NCI-H526 (cell line): ENCODE data around the gene DOK6.

Experiments used
- DNase-seq, 2 experiments: peaks; one replicate each; lab custom pipeline; 2025; lab: John Stamatoyannopoulos, UW

The DOK6 gene

DNA sequence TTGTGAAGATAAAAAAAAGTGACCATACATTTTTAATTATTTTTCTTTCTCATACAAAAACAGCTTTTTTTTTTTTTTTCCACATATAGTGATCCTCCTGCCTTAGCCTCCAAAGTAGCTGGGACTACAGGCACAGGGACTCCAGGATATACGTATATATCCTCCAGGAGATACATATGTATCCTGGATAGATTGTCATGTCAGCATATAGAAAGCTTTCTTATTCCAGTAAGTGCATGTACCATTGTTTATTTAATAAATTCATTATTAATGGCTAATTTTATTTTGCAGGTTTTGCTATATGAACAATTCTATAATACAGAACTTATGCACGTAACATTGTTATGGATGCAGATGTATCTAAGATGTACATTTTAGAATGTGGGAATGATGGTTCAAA, 138.7 kb downstream of the DOK6 start:
- DNase-seq: no peak

DNA sequence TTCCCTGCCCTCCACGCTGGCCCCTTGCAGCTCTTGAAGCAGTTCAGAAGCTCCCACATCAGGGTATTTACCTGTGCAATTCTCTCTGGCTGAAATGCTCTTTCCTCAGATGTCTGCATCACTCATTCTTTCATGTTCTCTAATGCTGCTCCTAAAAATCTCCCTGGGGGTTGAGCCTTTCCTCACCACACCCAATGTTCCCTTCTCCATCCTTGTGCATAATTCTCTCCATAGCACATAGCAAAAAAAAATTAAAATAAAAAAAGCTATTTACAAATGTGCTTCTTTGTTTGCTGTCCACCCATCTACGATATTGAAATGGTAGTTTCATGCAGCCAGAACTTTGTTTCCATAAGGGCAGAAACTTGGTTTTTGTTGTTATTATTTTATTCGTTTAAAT, 155.5 kb downstream of the DOK6 start:
- DNase-seq: no peak

GRCh38 chr18:69557282-69557681, 156.6 kb downstream of the DOK6 start:
- DNase-seq: no peak

- DNase-seq: no peak
These were observed 157.4 kb downstream of the DOK6 start for GRCh38 chr18:69558052-69558451.

DNA sequence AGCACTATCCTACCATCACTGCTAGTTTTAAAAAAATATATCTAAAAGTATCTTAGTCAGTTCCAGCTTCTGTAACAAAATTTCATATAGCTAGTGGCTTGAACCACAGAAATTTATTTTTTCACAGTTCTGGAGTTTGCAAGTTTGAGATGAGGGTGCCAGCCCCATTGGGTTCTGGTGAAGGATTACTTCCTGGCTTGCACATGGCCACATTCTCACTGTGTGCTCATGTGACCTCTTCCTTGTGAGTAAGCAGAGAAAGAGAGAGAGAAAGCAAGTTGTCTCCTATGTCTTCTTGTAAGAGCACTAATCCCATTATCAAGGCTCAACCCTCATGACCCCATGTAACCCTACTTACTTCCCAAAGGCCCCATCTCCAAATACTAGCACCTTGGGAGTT, 158.9 kb downstream of the DOK6 start:
- no peak for DNase-seq

DNA sequence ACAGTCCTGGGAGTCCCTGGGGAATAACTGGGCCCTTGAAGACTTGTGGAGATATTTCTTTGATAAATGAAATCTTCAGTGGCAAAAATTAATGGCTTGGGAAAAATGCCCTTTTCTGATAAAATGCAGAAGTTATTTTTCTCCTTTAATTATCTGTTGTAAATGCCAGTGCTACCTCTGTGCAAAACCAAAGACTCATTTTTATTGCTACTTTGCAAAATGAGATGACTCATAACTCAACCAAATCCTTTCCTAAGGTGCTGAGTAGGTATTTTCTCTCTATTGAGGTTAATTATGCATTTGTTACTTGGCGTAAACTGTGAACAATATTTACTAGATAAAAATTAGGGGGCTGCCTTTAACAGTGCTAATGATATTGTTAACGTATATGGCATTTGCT, 163.9 kb downstream of the DOK6 start:
- DNase-seq: no peak

DNA sequence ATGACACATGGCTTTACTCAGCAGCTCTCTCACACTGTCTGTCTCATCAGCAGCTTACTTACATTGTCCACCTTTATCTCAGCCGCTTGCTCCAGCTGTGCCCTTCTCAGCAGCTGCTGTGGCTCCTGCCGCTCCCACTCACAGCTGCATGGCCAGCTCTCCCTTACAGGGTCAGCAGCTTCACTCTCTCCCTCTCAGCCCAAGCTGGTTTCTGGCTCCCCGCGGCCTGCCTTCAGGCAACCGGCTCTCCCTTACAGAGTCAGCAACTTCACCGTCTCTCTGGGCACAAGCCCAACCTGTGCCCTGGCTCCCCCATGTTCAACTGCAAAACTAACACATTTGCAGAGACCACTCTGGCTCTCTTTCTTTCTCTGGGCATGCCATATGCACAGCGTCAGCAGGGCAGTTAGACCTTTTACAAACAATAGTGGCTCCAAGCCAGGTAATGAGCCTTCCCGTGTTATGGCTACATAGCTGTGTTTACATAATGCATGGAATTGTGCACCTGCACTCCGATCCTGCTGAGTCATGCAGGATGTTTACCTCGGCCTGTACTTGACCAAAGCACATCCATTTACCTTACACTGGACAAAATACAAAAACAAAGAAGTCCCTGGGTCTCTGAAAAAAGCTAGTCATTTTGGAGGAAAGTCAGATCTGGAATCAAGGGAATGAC, 167.3 kb downstream of the DOK6 start:
- peak in 1 of 2 experiments; percentile 1 for DNase-seq

DNA sequence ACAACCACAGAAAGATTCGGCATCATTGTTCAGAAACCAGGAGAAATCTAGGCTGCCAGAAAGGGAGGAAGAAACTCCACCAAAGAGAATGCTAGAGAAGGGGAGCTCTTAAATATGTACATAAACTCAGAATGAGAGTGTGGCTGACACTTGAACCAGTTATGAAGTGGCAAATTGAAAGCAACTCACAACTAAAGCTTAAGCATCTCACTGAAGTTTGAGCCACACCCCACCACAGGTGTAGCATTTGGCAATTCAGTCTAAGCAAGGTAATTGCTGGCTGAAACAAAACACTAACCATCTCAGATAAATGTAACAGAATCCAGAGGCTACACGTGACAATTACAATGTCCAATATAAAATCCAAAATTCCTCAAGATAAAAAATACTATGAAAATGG, 168.4 kb downstream of the DOK6 start:
- no peak for DNase-seq

GRCh38 chr18:69574401-69574800, 173.7 kb downstream of the DOK6 start:
- DNase-seq: no peak

GRCh38 chr18:69580107-69580506, 179.4 kb downstream of the DOK6 start:
- no peak for DNase-seq

DNA sequence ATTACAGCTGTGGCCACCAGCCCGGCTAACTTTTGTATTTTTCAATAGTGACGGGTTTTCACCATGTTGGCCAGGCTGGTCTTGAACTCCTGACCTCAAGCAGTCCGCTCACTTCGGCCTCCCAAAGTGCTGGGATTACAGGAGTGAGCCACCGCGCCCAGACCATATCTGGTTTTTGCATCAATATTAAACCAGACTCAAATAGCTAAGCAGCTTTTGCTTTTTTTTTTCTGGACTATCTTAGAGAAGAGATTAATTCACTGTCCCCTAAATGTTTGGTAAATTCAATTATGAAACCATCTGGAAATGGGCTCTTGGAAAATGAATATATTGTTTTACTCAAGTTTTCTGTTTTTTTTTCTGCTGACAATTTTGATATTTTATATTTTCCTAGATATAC, 183.7 kb downstream of the DOK6 start:
- DNase-seq: no peak

GRCh38 chr18:69585696-69586095, 185.0 kb downstream of the DOK6 start:
- DNase-seq: no peak

DNA sequence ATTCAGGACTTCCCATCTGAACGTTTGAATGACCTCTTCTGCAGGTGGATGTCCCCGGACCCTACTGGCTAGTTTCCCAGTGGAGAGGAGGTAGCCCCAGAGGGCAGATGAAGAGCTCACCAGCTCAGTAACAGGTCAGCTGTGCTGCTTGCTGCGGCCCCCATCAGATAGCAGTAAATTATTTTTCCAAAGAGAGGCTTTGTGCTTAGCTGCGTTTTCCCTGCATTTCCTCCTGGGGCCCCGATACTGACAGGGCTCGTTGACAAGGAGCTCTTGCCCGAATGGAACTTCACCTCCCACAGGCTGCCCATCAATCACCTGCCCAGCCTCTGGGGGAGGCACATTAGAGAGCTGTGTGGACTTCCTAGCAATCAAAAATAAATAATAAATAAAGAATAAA, 185.8 kb downstream of the DOK6 start:
- DNase-seq: no peak

DNA sequence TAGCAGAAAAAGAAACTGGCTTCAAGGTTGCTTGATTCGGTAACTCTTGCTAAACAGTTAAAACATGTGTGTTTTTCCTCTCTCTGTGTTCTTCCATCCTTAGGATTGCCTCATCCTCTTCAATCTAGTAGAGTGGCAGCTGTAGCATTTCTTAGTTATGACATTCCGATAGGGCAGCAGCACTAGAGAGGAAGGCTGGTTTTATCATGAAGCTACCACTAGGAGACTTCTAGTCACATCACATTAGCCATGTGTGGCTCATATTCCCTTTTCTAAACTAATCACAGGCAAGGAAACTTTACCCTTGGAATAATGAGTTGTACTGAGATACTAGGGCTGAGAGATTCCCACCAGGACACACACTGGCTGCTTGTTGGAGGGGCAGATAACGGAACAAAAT, 187.6 kb downstream of the DOK6 start:
- DNase-seq: no peak

- no peak for DNase-seq
These were observed 189.5 kb downstream of the DOK6 start for GRCh38 chr18:69590150-69590549.

- DNase-seq: no peak
These were observed 195.7 kb downstream of the DOK6 start for GRCh38 chr18:69596345-69596744.

GRCh38 chr18:69597561-69597960, 196.9 kb downstream of the DOK6 start:
- DNase-seq: no peak

DNA sequence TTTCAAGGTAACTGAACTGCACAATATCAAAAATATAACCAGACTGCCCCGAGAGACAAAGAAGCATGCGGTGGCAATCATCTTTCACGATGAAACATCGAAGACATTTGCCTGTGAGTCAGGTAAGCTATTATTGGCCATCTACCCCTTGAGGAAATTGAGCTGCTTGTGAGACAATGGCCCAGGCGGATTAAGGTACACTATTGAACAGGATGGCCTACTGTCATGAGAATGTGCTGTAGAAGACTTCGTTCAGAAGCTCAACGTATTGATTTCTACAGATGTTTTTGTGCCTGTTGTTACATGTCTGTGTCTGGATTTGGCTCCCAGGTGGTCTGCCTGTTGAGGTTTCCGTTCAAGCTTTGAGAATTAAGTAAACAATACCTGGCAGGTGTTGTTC, 198.7 kb downstream of the DOK6 start:
- peak in 1 of 2 experiments; percentile 6 for DNase-seq

- no peak for DNase-seq
These were observed 211.6 kb downstream of the DOK6 start for GRCh38 chr18:69612242-69612641.

DNA sequence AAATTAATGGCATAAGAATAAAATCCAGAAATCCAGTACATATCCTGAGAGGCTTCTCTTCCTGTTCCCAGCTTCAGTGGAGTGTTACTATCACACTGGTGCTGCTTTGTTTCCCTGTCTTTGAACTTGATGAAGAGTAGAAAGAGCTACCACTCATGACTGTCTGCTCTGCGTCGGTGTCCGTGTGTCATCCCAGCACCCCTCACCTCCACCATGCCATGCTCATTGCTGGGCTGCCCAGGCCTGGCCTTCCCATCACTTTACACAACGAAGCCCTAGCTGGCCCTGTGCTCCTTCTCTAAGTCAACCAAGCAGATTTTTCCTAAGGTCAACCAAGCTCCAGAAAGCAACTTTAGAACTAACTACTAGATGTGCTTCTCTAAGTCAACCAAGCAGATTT, 215.4 kb downstream of the DOK6 start:
- no peak for DNase-seq

- no peak for DNase-seq
These were observed 216.7 kb downstream of the DOK6 start for GRCh38 chr18:69617408-69617807.

DNA sequence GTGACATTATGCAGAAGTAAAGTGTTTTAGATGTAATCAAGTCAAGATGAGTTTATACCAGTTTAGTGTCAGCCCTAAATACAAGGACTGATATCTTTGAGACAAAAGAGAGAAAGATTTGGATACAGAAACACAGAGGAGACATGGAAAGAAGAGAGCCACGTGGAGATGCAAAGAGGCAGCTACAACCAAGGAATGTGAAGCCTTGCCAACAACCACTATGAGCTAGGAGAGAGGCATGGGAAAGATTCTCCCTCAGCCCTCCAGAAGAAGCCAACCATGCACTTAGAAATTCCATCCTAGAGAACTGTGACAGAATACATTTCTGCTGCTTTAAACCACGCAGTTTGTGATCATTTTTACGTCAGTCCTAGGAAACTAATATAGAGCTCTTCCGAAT, 217.2 kb downstream of the DOK6 start:
- no peak for DNase-seq

- no peak for DNase-seq
These were observed 221.5 kb downstream of the DOK6 start for GRCh38 chr18:69622184-69622583.

DNA sequence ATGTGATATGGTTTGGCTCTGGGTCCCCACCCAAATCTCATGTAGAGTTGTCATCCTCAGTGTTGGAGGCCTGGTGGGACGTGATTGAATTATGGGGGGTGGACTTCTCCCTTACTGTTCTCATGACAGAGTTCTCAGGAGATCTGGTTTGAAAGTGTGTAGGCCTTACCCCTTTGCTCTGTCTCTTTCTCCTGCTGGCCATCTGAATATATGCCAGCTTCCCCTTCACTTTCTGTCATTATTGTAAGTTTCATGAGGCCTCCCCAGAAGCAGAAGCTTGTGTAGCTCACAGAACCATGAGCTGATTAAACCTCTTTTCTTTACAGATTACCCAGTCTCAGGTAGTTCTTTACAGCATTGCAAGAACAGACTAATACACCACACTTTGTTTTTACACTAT, 222.3 kb downstream of the DOK6 start:
- no peak for DNase-seq

DNA sequence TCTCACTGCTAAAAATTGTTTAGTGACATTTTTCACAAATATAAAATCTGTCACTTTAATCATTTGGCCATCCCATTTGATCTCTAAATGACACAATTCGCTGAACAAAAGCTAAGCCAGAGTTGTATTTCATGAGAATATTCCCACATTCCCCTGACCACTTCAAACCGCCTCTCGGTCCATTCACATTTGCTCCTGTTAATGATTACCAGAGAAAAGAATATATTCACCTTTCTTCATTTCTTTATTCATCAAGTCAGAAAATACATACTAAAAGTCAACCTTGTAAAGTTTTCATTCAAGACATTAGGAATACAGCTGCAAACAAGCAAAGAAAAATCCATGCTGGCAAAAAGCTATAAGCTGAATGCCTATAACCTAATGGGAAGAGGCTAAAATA, 225.5 kb downstream of the DOK6 start:
- DNase-seq: no peak
